Vagina (tissue), 2 donors: ENCODE measurements around the gene SLC51B. TPM values are rescaled to one million over a fixed set of nuclear protein-coding genes. Genes with fewer than 3 reads are reported as not detected.

Source experiments
- DNase-seq, 2 donors: peaks; one replicate each; pipeline ENCODE4 v3.0.0-alpha.2; 2017; ENCODE audit errors: extremely low spot score in 2 of 2
- H3K27ac ChIP-seq: fragments of 200-600 bp; sonication (generic); one replicate; pipeline ENCODE4 v1.5.1; 2019
- H3K27me3 ChIP-seq: fragments of 200-600 bp; sonication (generic); one replicate; pipeline ENCODE4 v1.5.1; 2019
- H3K36me3 ChIP-seq, 2 donors: fragments of 200-600 bp; sonication (generic); one replicate each; pipeline ENCODE4 v1.5.1; 2017 to 2019
- H3K4me1 ChIP-seq: fragments of 200-600 bp; sonication (generic); one replicate; pipeline ENCODE4 v1.5.1; 2019
- H3K4me3 ChIP-seq, 2 donors: fragments of 200-600 bp; sonication (generic); 1 replicate in 1 of 2; 2 replicates in 1 of 2; pipeline ENCODE4 v1.5.1; 2016 to 2019
- H3K9me3 ChIP-seq: fragments of 200-600 bp; sonication (generic); one replicate; pipeline ENCODE4 v1.5.1; 2019
- POLR2A ChIP-seq, 2 donors: fragments of 450-650 bp; IDR thresholded peaks; one replicate each; pipeline ENCODE4 v1.6.1; 2017; ENCODE audit warnings: antibody characterized with exemption in 2 of 2, mild to moderate bottlenecking in 2 of 2, moderate library complexity in 2 of 2
- POLR2AphosphoS5 ChIP-seq, 2 donors: sonication (generic); formaldehyde crosslinking; IDR thresholded peaks; one replicate each; pipeline ENCODE4 v1.9.0; 2017; ENCODE audit warnings: antibody characterized with exemption in 2 of 2, mild to moderate bottlenecking in 2 of 2, low read depth in 1 of 2; ENCODE audit not compliant: insufficient read depth in 1 of 2
- intact Hi-C: fragments of 100-400 bp; cut with DNase I; formaldehyde crosslinking; loops from one replicate; pipeline ENCODE4 v1.15.1; 2023
- total RNA-seq: library from RNA; depleted of rRNA; stranded (reverse); fragments of >200 nt; gene quantifications from one replicate; pipeline ENCODE4 v1.2.3, GENCODE V29; 2016
- TF ChIP-seq, protein P1 (sequence below), 3 experiments: fragments of 450-650 bp in 2 of 3; fragments of 200-600 bp in 1 of 3; sonication (generic) in 1 of 3; IDR thresholded peaks; one replicate each; pipeline ENCODE4 v1.5.1; 2017 to 2019; ENCODE audit warnings: antibody characterized with exemption in 3 of 3, mild to moderate bottlenecking in 2 of 3, moderate library complexity in 2 of 3

Gene SLC51B
- not detected for total RNA-seq

DNA sequence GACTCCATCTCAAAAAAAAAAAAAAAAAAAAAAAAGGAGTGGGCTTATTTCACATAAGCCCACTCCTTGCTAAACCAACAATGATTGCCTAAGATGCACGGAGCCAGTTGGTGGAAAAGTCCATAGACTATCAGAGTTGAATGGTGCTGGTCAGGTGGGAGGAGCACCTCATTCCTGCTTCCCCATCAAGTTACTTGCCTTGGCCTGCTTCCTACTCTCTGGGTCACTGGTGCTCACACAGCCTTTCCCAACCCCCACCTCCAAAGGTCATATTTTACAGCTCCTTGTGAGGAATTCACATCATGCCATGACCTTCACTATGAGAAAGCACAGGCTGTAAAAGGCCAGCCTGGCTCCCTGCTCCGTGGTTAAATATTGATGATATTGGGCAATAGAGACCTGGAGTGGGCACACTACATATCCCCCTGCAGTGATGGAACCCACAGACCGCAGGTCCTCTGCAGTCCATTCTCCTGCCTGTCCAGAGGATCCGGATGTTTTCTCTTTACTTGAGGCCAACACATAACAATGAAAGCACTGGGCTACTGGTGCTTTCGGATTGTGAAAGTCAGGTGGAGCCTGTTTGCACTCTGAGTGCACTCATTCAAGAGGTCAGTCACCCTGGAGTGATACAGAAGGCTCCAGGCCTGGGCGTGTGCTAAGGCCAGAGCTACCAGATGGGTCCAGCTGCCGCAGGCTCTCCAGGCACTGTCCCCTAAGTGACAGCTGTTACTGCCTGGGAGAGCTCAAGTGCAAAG, at the start of gene SLC51B:
SLC51B (plus strand) TSS at position 664 of the 758 bp plus-strand sequence. CDS start 4,618 bp downstream, outside the sequence.
- intact Hi-C loops, result loop anchor here (5.0 kb wide), 1 partner anchor 32 kb away; the partner anchor contains the start of gene KBTBD13
- no peak for DNase-seq
- no peaks in the 10 kb centered on the region for H3K27me3 ChIP-seq
- H3K27ac ChIP-seq, result no peak within 1 kb of the TSS
- no peaks in the 10 kb centered on the region for H3K9me3 ChIP-seq
- TF ChIP-seq POLR2AphosphoS5 (IDR thresholded peaks at IDR 0.05; ENCODE audit: insufficient read depth in 1 of 2, low read depth in 1 of 2) (no peak), POLR2A (IDR thresholded peaks at IDR 0.05) (no peak)
- TF ChIP-seq, protein P1, sequence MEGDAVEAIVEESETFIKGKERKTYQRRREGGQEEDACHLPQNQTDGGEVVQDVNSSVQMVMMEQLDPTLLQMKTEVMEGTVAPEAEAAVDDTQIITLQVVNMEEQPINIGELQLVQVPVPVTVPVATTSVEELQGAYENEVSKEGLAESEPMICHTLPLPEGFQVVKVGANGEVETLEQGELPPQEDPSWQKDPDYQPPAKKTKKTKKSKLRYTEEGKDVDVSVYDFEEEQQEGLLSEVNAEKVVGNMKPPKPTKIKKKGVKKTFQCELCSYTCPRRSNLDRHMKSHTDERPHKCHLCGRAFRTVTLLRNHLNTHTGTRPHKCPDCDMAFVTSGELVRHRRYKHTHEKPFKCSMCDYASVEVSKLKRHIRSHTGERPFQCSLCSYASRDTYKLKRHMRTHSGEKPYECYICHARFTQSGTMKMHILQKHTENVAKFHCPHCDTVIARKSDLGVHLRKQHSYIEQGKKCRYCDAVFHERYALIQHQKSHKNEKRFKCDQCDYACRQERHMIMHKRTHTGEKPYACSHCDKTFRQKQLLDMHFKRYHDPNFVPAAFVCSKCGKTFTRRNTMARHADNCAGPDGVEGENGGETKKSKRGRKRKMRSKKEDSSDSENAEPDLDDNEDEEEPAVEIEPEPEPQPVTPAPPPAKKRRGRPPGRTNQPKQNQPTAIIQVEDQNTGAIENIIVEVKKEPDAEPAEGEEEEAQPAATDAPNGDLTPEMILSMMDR (IDR thresholded peaks at IDR 0.05), result no peak
- no peaks in the 10 kb centered on the region for H3K36me3 ChIP-seq
- no peak within 1 kb of the TSS for H3K4me3 ChIP-seq
- peaks cover 41% of the 10 kb centered on the region for H3K4me1 ChIP-seq

DNA sequence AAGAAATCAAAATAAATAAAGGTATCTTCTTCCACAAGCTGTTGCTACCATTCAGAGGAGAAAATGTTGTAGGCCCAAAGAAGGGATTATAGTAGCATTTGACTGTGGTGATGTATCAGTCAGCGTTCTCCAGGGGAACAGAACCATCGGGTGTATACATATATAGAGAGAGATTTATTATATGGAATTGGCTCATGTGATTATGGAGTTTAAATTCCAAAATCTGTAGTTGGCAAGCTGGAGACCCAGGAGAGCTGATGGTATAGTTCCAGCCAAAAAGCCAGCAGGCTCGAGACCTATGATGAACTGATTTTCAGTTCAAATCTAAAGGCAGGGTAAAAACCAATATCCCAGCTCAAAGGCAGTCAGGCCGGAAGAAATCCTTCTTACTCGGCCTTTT, 48.1 kb upstream of the SLC51B start:
- no peaks in the 10 kb centered on the region for H3K4me1 ChIP-seq
- no peak overlapping the region for H3K4me3 ChIP-seq
- H3K36me3 ChIP-seq, result no peaks in the 10 kb centered on the region
- H3K9me3 ChIP-seq, result no peaks in the 10 kb centered on the region
- TF ChIP-seq, protein P1 (IDR thresholded peaks at IDR 0.05), result no peak
- TF ChIP-seq POLR2AphosphoS5 (IDR thresholded peaks at IDR 0.05; ENCODE audit: insufficient read depth in 1 of 2, low read depth in 1 of 2), result no peak
- TF ChIP-seq POLR2A (IDR thresholded peaks at IDR 0.05), result no peak
- intact Hi-C loops, result no loop called here
- DNase-seq, result no peak
- no peaks in the 10 kb centered on the region for H3K27me3 ChIP-seq
- no peak overlapping the region for H3K27ac ChIP-seq

DNA sequence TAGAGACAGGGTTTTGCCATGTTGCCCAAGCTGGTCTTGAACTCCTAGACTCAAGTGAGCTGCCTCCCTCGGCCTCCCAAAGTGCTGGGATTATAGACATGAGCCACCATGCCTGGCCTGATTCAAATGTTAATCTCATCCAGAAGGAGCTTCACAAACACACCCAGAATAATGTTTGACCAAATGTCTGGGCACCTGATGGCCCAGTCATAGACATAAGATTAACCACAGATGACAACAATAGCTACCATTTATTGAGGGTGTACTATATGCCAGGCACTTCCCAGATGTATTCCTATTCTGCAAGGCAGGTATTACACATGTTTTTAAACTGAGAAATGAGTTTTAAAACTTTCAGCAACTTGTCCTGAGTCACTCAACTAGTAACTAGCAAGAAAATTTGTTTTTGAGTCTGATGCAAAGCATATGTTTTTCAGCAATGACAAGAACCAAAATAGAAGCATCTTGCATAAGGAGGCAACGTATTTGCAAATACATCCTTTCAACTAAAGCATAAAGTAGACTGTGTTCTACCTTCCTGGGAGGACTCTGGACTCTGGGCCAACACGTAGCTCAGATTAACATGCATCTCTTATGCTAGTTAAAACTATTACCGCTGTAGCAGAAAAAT, 47.3 kb upstream of the SLC51B start:
- Histone ChIP-seq H3K36me3 (no peaks in the 10 kb centered on the region), H3K4me1 (no peaks in the 10 kb centered on the region), H3K9me3 (no peaks in the 10 kb centered on the region), H3K27ac (no peak overlapping the region), H3K4me3 (no peak overlapping the region), H3K27me3 (no peaks in the 10 kb centered on the region)
- intact Hi-C loops, result no loop called here
- TF ChIP-seq, protein P1 (IDR thresholded peaks at IDR 0.05), result no peak
- TF ChIP-seq POLR2AphosphoS5 (IDR thresholded peaks at IDR 0.05; ENCODE audit: insufficient read depth in 1 of 2, low read depth in 1 of 2), result no peak
- no peak for DNase-seq

DNA sequence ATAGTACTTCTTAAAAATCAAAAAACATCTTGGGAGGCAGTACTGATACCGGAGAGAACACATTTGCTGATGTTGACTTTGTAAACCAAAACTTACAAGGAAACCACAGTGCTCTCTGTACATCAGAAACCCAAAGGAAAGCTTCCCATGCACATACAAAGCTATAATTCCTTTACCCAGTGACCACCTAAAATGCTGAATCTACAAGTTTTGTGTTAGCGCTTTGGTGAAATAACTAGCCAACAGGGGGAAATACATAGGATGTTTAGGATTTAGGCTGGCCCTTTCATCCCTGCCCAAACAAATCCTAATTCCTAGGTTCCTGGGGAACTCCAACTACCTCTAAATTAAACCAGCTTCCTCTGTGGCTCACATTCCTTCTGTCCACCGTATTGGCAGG, 40.2 kb upstream of the SLC51B start:
- TF ChIP-seq POLR2A (IDR thresholded peaks at IDR 0.05) (no peak), POLR2AphosphoS5 (IDR thresholded peaks at IDR 0.05; ENCODE audit: insufficient read depth in 1 of 2, low read depth in 1 of 2) (no peak)
- TF ChIP-seq, protein P1 (IDR thresholded peaks at IDR 0.05), result no peak
- intact Hi-C loops, result no loop called here
- H3K36me3 ChIP-seq, result no peaks in the 10 kb centered on the region

DNA sequence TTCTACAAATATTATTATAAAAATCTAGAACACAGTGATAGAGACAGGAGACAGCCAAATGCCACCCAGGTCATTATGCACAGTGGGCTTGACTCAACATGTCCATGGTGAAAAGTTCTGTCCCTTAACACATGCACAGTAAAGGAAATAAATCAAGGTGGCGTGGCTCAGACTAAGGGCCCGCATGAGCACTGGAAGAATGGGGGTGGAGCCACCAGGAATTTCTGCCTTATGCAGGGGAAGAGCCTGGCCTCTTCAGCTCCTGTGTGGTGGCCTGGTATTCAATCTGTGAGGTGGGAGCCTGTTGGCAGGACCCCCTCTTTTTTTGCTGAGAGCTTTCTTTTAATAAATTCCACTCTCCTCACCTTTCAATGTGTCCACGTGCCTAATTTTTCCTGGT, 38.3 kb upstream of the SLC51B start:
- H3K4me1 ChIP-seq, result no peaks in the 10 kb centered on the region
- no peak for DNase-seq
- no peak overlapping the region for H3K27ac ChIP-seq
- H3K27me3 ChIP-seq, result no peaks in the 10 kb centered on the region
- no peak for TF ChIP-seq POLR2AphosphoS5 (IDR thresholded peaks at IDR 0.05; ENCODE audit: insufficient read depth in 1 of 2, low read depth in 1 of 2)
- TF ChIP-seq, protein P1 (IDR thresholded peaks at IDR 0.05), result no peak
- H3K9me3 ChIP-seq, result no peaks in the 10 kb centered on the region
- H3K36me3 ChIP-seq, result peaks cover 0 to 5% of the 10 kb centered on the region in 2 donors
- no peak overlapping the region for H3K4me3 ChIP-seq
- intact Hi-C loops, result no loop called here

More for the DNA sequence above, 40.2 kb upstream of the SLC51B start:
- Histone ChIP-seq H3K4me3 (no peak overlapping the region), H3K27ac (no peak overlapping the region), H3K4me1 (no peaks in the 10 kb centered on the region), H3K9me3 (no peaks in the 10 kb centered on the region), H3K27me3 (no peaks in the 10 kb centered on the region)
- DNase-seq, result no peak
